B cell (primary cell): ENCODE results near the gene ACOX3. TPM values are rescaled to one million over a fixed set of nuclear protein-coding genes. Genes with fewer than 3 reads are reported as not detected.

Experiments
- ATAC-seq: fragments of 200-7000 bp; cut with Tn5 transposase; one replicate; pipeline ENCODE4 v1.10.0; 2021; ENCODE audit warnings: low read depth, mild to moderate bottlenecking, moderate number of reproducible peaks, moderate library complexity
- CTCF ChIA-PET: fragments of 350-600 bp; sonication (Branson Sonifier 250); formaldehyde crosslinking; loops from one replicate; lab custom pipeline; 2021; ENCODE audit warnings: antibody characterized with exemption, inconsistent platforms; lab: Charles Lee
- POLR2A ChIA-PET: fragments of 350-600 bp; sonication (Branson Sonifier 250); formaldehyde crosslinking; loops from one replicate; lab custom pipeline; 2021; ENCODE audit warnings: antibody characterized with exemption; lab: Charles Lee
- DNase-seq: peaks from one replicate; pipeline ENCODE4 v3.0.0; 2013
- H2AFZ ChIP-seq: 2 replicates; pipeline ENCODE4 v1.6.1; 2012; ENCODE audit warnings: mild to moderate bottlenecking, low read depth, low read length; ENCODE audit not compliant: insufficient read depth, poor library complexity, severe bottlenecking
- H3K27ac ChIP-seq, 2 donors: 1 replicate in 1 of 2; 2 replicates in 1 of 2; pipeline ENCODE4 v1.5.1; 2012 to 2013; ENCODE audit warnings: low read length in 2 of 2, mild to moderate bottlenecking in 2 of 2, moderate library complexity in 1 of 2
- H3K27me3 ChIP-seq, 4 experiments: fragments of 200-600 bp in 1 of 4; sonication (generic) in 1 of 4; replicated peaks in 1 of 4; 1 replicate in 2 of 4; 2 replicates in 2 of 4; pipeline versions ENCODE4 v1.6.1 to v1.7.0; 2013 to 2016; ENCODE audit warnings: low read length in 3 of 4, mild to moderate bottlenecking in 2 of 4, mixed read lengths in 1 of 4, moderate library complexity in 1 of 4; ENCODE audit not compliant: insufficient read depth in 4 of 4, control insufficient read depth in 3 of 4; ENCODE audit errors: control extremely low read depth in 1 of 4
- H3K36me3 ChIP-seq, 2 experiments: replicated peaks in 1 of 2; 1 replicate in 1 of 2; 2 replicates in 1 of 2; pipeline versions ENCODE4 v1.6.1 to v1.7.1; 2013; ENCODE audit warnings: low read length in 1 of 2; ENCODE audit not compliant: insufficient read depth in 2 of 2, control insufficient read depth in 1 of 2; ENCODE audit errors: control extremely low read depth in 1 of 2, extremely low read depth in 1 of 2
- H3K4me1 ChIP-seq, 2 donors: fragments of 200-600 bp in 1 of 2; sonication (generic) in 1 of 2; 1 replicate in 1 of 2; 2 replicates in 1 of 2; pipeline versions ENCODE4 v1.5.1 to v1.6.1; 2013 to 2017; ENCODE audit warnings: low read length in 2 of 2; ENCODE audit not compliant: control insufficient read depth in 2 of 2, insufficient read depth in 2 of 2
- H3K4me2 ChIP-seq: replicated peaks from 2 replicates; pipeline ENCODE3; 2012; ENCODE audit warnings: mild to moderate bottlenecking, low read depth, low read length; ENCODE audit not compliant: poor library complexity, severe bottlenecking
- H3K4me3 ChIP-seq, 5 experiments: fragments of 200-600 bp in 1 of 5; sonication (generic) in 1 of 5; 1 replicate in 3 of 5; 2 replicates in 2 of 5; pipeline versions ENCODE4 v1.5.1 to v1.7.0; 2011 to 2016; ENCODE audit warnings: low read length in 4 of 5, mild to moderate bottlenecking in 4 of 5, low read depth in 2 of 5, control low read depth in 1 of 5, moderate library complexity in 1 of 5; ENCODE audit not compliant: insufficient read depth in 1 of 5; ENCODE audit errors: control extremely low read depth in 1 of 5, extremely low read depth in 1 of 5
- H3K79me2 ChIP-seq: fragments of 200-600 bp; sonication (generic); one replicate; pipeline ENCODE4 v1.6.0; 2016; ENCODE audit warnings: low read length; ENCODE audit not compliant: control insufficient read depth, insufficient read depth
- H3K9ac ChIP-seq: fragments of 200-600 bp; sonication (generic); 2 replicates; pipeline ENCODE4 v1.6.1; 2017; ENCODE audit warnings: mild to moderate bottlenecking, low read length, moderate library complexity
- H3K9me3 ChIP-seq, 3 donors: one replicate each; pipeline versions ENCODE4 v1.6.1 to v1.7.1; 2013; ENCODE audit warnings: low read length in 2 of 3; ENCODE audit not compliant: control insufficient read depth in 2 of 3, insufficient read depth in 1 of 3; ENCODE audit errors: control extremely low read depth in 1 of 3
- H4K20me1 ChIP-seq: 2 replicates; pipeline ENCODE4 v1.6.0; 2012; ENCODE audit warnings: mild to moderate bottlenecking, low read length; ENCODE audit not compliant: insufficient read depth, control insufficient read depth, poor library complexity, severe bottlenecking
- H3K27ac Mint-ChIP-seq: one replicate; pipeline ENCODE4 v1.8.0; 2021; ENCODE audit warnings: mixed read lengths
- H3K27me3 Mint-ChIP-seq: one replicate; pipeline ENCODE4 v1.8.0; 2021; ENCODE audit warnings: mixed read lengths
- H3K4me1 Mint-ChIP-seq: one replicate; pipeline ENCODE4 v1.8.0; 2021; ENCODE audit warnings: mixed read lengths
- H3K4me3 Mint-ChIP-seq: one replicate; pipeline ENCODE4 v1.8.0; 2021; ENCODE audit warnings: mixed read lengths
- H3K9me3 Mint-ChIP-seq: one replicate; pipeline ENCODE4 v1.8.0; 2022; ENCODE audit warnings: mixed read lengths; ENCODE audit not compliant: insufficient read depth
- EZH2 ChIP-seq: IDR thresholded peaks from 2 replicates; pipeline ENCODE4 v1.6.1; 2012; ENCODE audit warnings: borderline replicate concordance, low read depth, mild to moderate bottlenecking, moderate library complexity, low read length; ENCODE audit not compliant: insufficient read depth, poor library complexity, severe bottlenecking
- WGBS: methylation state at CpG from one replicate; pipeline ENCODE4 v1.1.5; 2013; ENCODE audit warnings: missing lambda C conversion rate; ENCODE audit not compliant: insufficient coverage; 5-methylcytosine and 5-hydroxymethylcytosine counted together
- intact Hi-C: fragments of 100-400 bp; cut with micrococcal nuclease; formaldehyde crosslinking; loops from one replicate; pipeline ENCODE4 v1.10.0; 2022
- polyA plus RNA-seq: library from polyadenylated mRNA; depleted of rRNA; stranded (reverse); fragments of >200 nt; gene quantifications from 2 replicates; pipeline ENCODE4 v1.2.3, GENCODE V29; 2012
- total RNA-seq, 2 donors: library from RNA; stranded (reverse); fragments of 120-200 nt in 1 of 2; gene quantifications; 1 replicate in 1 of 2; 2 replicates in 1 of 2; pipeline versions ENCODE4 v1.2.3 to v1.2.4, GENCODE V29; 2013 to 2022
- TF ChIP-seq, protein P1 (sequence below): fragments of 200-600 bp; IDR thresholded peaks from one replicate; pipeline ENCODE4 v1.8.0; 2022; ENCODE audit warnings: antibody characterized with exemption, mild to moderate bottlenecking

The ACOX3 gene
- total and polyA plus RNA-seq, 2 donors (not counting 1 experiment from before 2014, with no cell fraction given) = 4.6 to 23.1 TPM

DNA sequence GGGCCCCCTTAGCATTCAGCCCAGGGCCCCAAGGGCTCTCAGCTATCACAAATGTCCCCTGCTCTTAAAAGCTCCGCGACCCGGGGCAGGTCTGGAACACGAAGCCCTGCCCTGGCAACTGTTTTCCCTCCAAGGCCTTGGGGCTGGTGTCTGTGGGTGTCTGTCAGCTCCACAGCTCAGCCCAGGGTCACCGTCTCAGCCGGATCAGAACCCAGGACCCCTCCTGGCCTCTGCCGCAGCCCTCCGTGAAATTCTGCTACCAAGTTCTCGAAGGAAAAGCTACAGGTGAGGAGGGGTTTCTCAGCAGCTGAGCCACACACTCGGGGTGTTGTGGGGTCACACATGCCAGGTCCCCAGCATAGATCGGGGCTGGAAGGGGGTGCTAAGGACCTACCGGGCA is 61.2 kb downstream of the ACOX3 start:
- Mint-ChIP-seq H3K4me3 (no peak overlapping the region), H3K9me3 (no peaks in the 10 kb centered on the region), H3K27me3 (no peaks in the 10 kb centered on the region), H3K27ac (no peak overlapping the region), H3K4me1 (no peaks in the 10 kb centered on the region)
- no peak for ATAC-seq
- intact Hi-C loops = no loop called here
- Histone ChIP-seq H3K4me2 (no peak overlapping the region), H3K9ac (no peak overlapping the region), H4K20me1 (no peaks in the 10 kb centered on the region), H3K27me3 (no peaks in the 10 kb centered on the region), H3K9me3 (no peaks in the 10 kb centered on the region), H3K36me3 (peaks cover 0 to 4% of the 10 kb centered on the region in 2 experiments), H3K27ac (no peak overlapping the region), H3K4me1 (no peaks in the 10 kb centered on the region), H2AFZ (no peak overlapping the region), H3K4me3 (no peak overlapping the region), H3K79me2 (no peaks in the 10 kb centered on the region)
- TF ChIP-seq, protein P1, sequence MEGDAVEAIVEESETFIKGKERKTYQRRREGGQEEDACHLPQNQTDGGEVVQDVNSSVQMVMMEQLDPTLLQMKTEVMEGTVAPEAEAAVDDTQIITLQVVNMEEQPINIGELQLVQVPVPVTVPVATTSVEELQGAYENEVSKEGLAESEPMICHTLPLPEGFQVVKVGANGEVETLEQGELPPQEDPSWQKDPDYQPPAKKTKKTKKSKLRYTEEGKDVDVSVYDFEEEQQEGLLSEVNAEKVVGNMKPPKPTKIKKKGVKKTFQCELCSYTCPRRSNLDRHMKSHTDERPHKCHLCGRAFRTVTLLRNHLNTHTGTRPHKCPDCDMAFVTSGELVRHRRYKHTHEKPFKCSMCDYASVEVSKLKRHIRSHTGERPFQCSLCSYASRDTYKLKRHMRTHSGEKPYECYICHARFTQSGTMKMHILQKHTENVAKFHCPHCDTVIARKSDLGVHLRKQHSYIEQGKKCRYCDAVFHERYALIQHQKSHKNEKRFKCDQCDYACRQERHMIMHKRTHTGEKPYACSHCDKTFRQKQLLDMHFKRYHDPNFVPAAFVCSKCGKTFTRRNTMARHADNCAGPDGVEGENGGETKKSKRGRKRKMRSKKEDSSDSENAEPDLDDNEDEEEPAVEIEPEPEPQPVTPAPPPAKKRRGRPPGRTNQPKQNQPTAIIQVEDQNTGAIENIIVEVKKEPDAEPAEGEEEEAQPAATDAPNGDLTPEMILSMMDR = no peak
- TF ChIP-seq EZH2 = no peak
- CTCF ChIA-PET = interaction anchor here (0.8 kb wide), 1 partner anchor 202 kb away, joined by 3 read pairs; no protein-coding TSS in a partner anchor
- over 99% methylated on average over 10 of the region's 12 CpGs for whole genome bisulfite sequencing
- no peak for DNase-seq
- POLR2A ChIA-PET = no interaction called here

DNA sequence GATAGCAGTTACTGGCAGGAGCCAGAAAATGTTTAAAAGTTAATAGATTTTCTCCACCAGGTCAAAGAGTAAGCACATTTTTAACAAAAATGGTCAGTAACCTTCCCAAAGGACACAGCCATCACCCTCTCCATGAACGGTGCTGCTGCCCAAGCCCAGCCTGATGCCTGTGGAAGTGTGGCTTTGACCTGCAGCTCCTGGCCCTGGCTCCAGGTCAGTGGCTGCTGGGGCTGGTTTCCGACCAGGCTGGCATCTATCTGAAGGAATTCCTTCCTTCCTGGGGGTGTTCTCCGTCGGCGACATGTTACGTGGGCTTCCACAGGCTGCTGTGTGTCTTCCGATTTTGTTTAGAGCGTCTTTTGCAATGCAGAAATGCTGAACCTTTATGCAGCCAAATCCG is 61.7 kb downstream of the ACOX3 start:
- Histone ChIP-seq H4K20me1 (no peaks in the 10 kb centered on the region), H3K27ac (no peak overlapping the region), H3K4me2 (no peak overlapping the region), H3K27me3 (no peaks in the 10 kb centered on the region), H3K79me2 (no peaks in the 10 kb centered on the region), H3K36me3 (peaks cover 0 to 4% of the 10 kb centered on the region in 2 experiments), H3K9me3 (no peaks in the 10 kb centered on the region), H3K4me3 (no peak overlapping the region), H3K4me1 (no peaks in the 10 kb centered on the region), H2AFZ (no peak overlapping the region), H3K9ac (no peak overlapping the region)
- intact Hi-C loops = no loop called here
- DNase-seq (no peak), ATAC-seq (no peak)
- H3K9me3 Mint-ChIP-seq = no peaks in the 10 kb centered on the region
- CTCF ChIA-PET = interaction anchor here (0.8 kb wide), 1 partner anchor 202 kb away, joined by 3 read pairs; no protein-coding TSS in a partner anchor
- no peaks in the 10 kb centered on the region for H3K27me3 Mint-ChIP-seq
- TF ChIP-seq, protein P1 = no peak
- no peak for TF ChIP-seq EZH2
- no peak overlapping the region for H3K27ac Mint-ChIP-seq
- no peaks in the 10 kb centered on the region for H3K4me1 Mint-ChIP-seq
- WGBS = 90% methylated on average over 9 of the region's 9 CpGs
- POLR2A ChIA-PET = no interaction called here
- no peak overlapping the region for H3K4me3 Mint-ChIP-seq
